ENCODE measurements around the gene WASF2. TPM values are rescaled to one million over a fixed set of nuclear protein-coding genes. Genes with fewer than 3 reads are reported as not detected.
A peak's percentile ranks its signal among the peaks of the same experiment; 100 is the strongest.

WASF2 gene
- total RNA-seq, 1 experiment from 2014 or later, result 20.7 TPM

DNA sequence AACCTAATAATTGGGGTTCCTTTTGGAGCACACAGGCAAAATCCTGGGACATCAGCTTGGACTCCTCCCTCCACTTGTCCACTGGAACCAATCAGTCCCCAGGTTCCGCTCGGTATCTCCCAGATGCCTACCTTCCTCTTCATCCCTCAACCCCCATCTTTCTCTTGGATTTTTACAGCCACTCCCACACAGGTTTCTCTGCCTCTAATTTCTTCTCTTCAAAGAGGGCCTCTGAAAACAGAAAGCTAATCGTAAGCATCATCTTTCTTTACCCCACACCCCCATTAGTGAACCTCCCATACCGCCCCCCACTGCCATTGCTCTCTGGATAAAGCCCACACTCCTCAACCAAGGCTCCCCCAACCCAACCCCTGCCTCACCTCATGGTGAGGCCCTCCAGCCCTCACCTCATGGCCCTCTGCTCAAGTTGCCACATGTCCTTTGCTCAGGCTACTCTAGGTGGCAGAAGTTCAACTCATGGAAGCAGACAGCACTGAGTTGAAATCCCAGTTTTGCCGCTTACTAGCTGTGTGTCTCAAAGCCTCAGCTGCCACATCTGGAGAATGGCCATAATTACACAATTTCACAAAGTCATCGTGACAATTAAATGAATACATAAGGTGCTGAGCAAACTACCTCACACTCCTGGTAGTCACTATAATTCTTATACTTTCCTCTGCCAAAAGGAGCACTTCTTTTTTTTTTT, 18.1 kb upstream of the WASF2 start:
- H2AFZ ChIP-seq (ENCODE audit: low read length), result no peak overlapping the region
- no peaks in the 10 kb centered on the region for H3K4me1 ChIP-seq (ENCODE audit: insufficient read depth, low read length)
- TF ChIP-seq EZH2phosphoT487 (IDR thresholded peaks at IDR 0.05; ENCODE audit: borderline replicate concordance, low read length) (no peak), EZH2 (IDR thresholded peaks at IDR 0.05; ENCODE audit: low read length, unreplicated experiment) (no peak)
- TF ChIP-seq, protein P1, sequence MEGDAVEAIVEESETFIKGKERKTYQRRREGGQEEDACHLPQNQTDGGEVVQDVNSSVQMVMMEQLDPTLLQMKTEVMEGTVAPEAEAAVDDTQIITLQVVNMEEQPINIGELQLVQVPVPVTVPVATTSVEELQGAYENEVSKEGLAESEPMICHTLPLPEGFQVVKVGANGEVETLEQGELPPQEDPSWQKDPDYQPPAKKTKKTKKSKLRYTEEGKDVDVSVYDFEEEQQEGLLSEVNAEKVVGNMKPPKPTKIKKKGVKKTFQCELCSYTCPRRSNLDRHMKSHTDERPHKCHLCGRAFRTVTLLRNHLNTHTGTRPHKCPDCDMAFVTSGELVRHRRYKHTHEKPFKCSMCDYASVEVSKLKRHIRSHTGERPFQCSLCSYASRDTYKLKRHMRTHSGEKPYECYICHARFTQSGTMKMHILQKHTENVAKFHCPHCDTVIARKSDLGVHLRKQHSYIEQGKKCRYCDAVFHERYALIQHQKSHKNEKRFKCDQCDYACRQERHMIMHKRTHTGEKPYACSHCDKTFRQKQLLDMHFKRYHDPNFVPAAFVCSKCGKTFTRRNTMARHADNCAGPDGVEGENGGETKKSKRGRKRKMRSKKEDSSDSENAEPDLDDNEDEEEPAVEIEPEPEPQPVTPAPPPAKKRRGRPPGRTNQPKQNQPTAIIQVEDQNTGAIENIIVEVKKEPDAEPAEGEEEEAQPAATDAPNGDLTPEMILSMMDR (conservative IDR thresholded peaks at IDR 0.05; ENCODE audit: low read depth, low read length), result peak; percentile 31; the same call in 1 of the 2 replicates
- no peaks in the 10 kb centered on the region for H4K20me1 ChIP-seq (ENCODE audit: low read length)
- peak; percentile 49; the same call in 1 of the 2 replicates for ATAC-seq
- H3K9ac ChIP-seq (ENCODE audit: low read length), result no peak overlapping the region
- H3K79me2 ChIP-seq (ENCODE audit: low read length), result no peaks in the 10 kb centered on the region
- no peaks in the 10 kb centered on the region for H3F3A ChIP-seq (ENCODE audit: low read length, unreplicated experiment)
- ChIA-PET POLR2A (ENCODE audit: unreplicated experiment) (interaction anchor here (0.6 kb wide), 1 partner anchor 44 kb away, joined by 3 read pairs; no protein-coding TSS in a partner anchor), CTCF (no interaction called here)
- H3K27me3 ChIP-seq (ENCODE audit: low read length), result no peaks in the 10 kb centered on the region
- no peak overlapping the region for H3K27ac ChIP-seq (ENCODE audit: low read length)
- H3K4me3 ChIP-seq (ENCODE audit: low read length), result no peak overlapping the region
- no peaks in the 10 kb centered on the region for H3K9me3 ChIP-seq (ENCODE audit: low read length)
- no TSS peak for BruUV-seq (replicated peaks)
- H3K4me2 ChIP-seq (ENCODE audit: low read length), result no peak overlapping the region
- intact Hi-C loops (cut with micrococcal nuclease), result no loop called here
- H3K9me2 ChIP-seq (replicated peaks; ENCODE audit: low read length), result no peaks in the 10 kb centered on the region
- no peaks in the 10 kb centered on the region for H3K36me3 ChIP-seq (ENCODE audit: low read depth, low read length)
- peak; percentile 35 for DNase-seq

DNA sequence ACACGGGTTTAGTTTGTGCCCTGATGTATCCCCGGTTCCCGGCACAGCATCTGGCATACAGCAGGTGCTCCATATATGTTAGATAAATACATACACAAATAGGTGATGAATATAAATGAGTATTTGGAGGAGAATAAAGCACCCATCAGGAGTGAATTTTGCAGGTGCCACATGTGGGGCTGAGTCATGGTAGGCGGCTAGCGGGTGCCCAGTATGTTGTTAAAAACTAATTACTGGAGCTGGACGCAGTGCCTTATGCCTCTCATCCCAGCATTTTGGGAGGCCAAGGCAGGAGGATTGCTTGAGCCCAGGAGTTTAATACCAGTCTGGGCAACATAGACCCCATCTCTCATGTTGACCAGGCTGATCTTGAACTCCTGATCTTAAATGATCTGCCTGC, 16.7 kb upstream of the WASF2 start:
- Histone ChIP-seq H3K79me2 (ENCODE audit: low read length) (no peaks in the 10 kb centered on the region), H3K9ac (ENCODE audit: low read length) (no peak overlapping the region), H3F3A (ENCODE audit: low read length, unreplicated experiment) (no peaks in the 10 kb centered on the region), H3K27me3 (ENCODE audit: low read length) (no peaks in the 10 kb centered on the region), H3K4me1 (ENCODE audit: insufficient read depth, low read length) (no peaks in the 10 kb centered on the region), H3K36me3 (ENCODE audit: low read depth, low read length) (no peaks in the 10 kb centered on the region), H3K4me3 (ENCODE audit: low read length) (no peak overlapping the region), H3K4me2 (ENCODE audit: low read length) (no peak overlapping the region), H3K27ac (ENCODE audit: low read length) (no peak overlapping the region), H3K9me3 (ENCODE audit: low read length) (no peaks in the 10 kb centered on the region), H2AFZ (ENCODE audit: low read length) (no peak overlapping the region), H4K20me1 (ENCODE audit: low read length) (no peaks in the 10 kb centered on the region), H3K9me2 (replicated peaks; ENCODE audit: low read length) (no peaks in the 10 kb centered on the region)
- CTCF ChIA-PET, result no interaction called here
- no TSS peak for BruUV-seq (replicated peaks)
- DNase-seq, result no peak
- no peak for ATAC-seq
- TF ChIP-seq, protein P1 (conservative IDR thresholded peaks at IDR 0.05; ENCODE audit: low read depth, low read length), result no peak
- TF ChIP-seq EZH2 (IDR thresholded peaks at IDR 0.05; ENCODE audit: low read length, unreplicated experiment) (no peak), EZH2phosphoT487 (IDR thresholded peaks at IDR 0.05; ENCODE audit: borderline replicate concordance, low read length) (no peak)
- intact Hi-C loops (cut with micrococcal nuclease), result no loop called here
- POLR2A ChIA-PET (ENCODE audit: unreplicated experiment), result no interaction called here

DNA sequence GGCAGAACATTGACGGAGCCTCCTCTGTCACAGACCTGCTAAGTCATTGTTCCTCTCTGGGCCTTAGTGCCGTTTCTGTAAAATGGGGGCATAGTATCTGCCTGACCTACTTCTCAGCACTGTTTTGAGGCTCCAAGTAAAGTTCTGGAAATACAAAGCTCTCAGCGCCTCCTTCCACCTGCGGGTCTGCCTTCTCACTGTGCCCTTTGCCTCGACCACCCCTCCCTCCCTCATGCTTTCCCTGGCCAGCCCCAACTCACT, 15.4 kb upstream of the WASF2 start:
- Histone ChIP-seq H3K4me2 (ENCODE audit: low read length) (no peak overlapping the region), H3F3A (ENCODE audit: low read length, unreplicated experiment) (no peaks in the 10 kb centered on the region), H3K4me1 (ENCODE audit: insufficient read depth, low read length) (no peaks in the 10 kb centered on the region), H3K9me2 (replicated peaks; ENCODE audit: low read length) (no peaks in the 10 kb centered on the region), H4K20me1 (ENCODE audit: low read length) (no peaks in the 10 kb centered on the region), H3K9me3 (ENCODE audit: low read length) (no peaks in the 10 kb centered on the region), H3K9ac (ENCODE audit: low read length) (no peak overlapping the region), H3K79me2 (ENCODE audit: low read length) (no peaks in the 10 kb centered on the region), H3K27me3 (ENCODE audit: low read length) (no peaks in the 10 kb centered on the region), H3K27ac (ENCODE audit: low read length) (no peak overlapping the region), H3K36me3 (ENCODE audit: low read depth, low read length) (no peaks in the 10 kb centered on the region), H3K4me3 (ENCODE audit: low read length) (no peak overlapping the region), H2AFZ (ENCODE audit: low read length) (no peak overlapping the region)
- ATAC-seq (no peak), DNase-seq (no peak)
- CTCF ChIA-PET, result no interaction called here
- intact Hi-C loops (cut with micrococcal nuclease), result no loop called here
- POLR2A ChIA-PET (ENCODE audit: unreplicated experiment), result interaction anchor here (0.6 kb wide), 1 partner anchor 9 kb away, joined by 7 read pairs; no protein-coding TSS in a partner anchor
- BruUV-seq (replicated peaks), result no TSS peak
- TF ChIP-seq EZH2phosphoT487 (IDR thresholded peaks at IDR 0.05; ENCODE audit: borderline replicate concordance, low read length), result no peak
- TF ChIP-seq, protein P1 (conservative IDR thresholded peaks at IDR 0.05; ENCODE audit: low read depth, low read length), result no peak
- no peak for TF ChIP-seq EZH2 (IDR thresholded peaks at IDR 0.05; ENCODE audit: low read length, unreplicated experiment)

Data from PC-3 (cell line).